HepG2 (cell line): ENCODE data around the gene NPB. TPM values are rescaled to one million over a fixed set of nuclear protein-coding genes. Genes with fewer than 3 reads are reported as not detected.

Source experiments
- BRD4 ChIP-seq: sonication (generic); formaldehyde crosslinking; IDR thresholded peaks from 2 replicates; pipeline ENCODE4 v1.4.0; 2020; ENCODE audit warnings: missing genetic modification reagents
- CERS6 ChIP-seq: sonication (generic); formaldehyde crosslinking; IDR thresholded peaks from 2 replicates; pipeline ENCODE4 v1.5.0; 2020; ENCODE audit warnings: missing genetic modification reagents
- KLF12 ChIP-seq: sonication (generic); formaldehyde crosslinking; IDR thresholded peaks from 2 replicates; pipeline ENCODE4 v1.4.0; 2020; ENCODE audit warnings: missing genetic modification reagents, borderline replicate concordance
- NFATC3 ChIP-seq: sonication (generic); formaldehyde crosslinking; IDR thresholded peaks from 2 replicates; pipeline ENCODE4 v1.5.1; 2020; ENCODE audit warnings: mild to moderate bottlenecking, missing genetic modification reagents
- PHF20 ChIP-seq: sonication (generic); formaldehyde crosslinking; IDR thresholded peaks from 2 replicates; pipeline ENCODE4 v1.5.0; 2020; ENCODE audit warnings: mild to moderate bottlenecking, missing genetic modification reagents
- PITX1 ChIP-seq: sonication (generic); formaldehyde crosslinking; IDR thresholded peaks from 2 replicates; pipeline ENCODE4 v1.5.1; 2020; ENCODE audit warnings: mild to moderate bottlenecking, missing genetic modification reagents
- RAD21 ChIP-seq: fragments of 450-650 bp; formaldehyde crosslinking; IDR thresholded peaks from 2 replicates; pipeline ENCODE4 v1.5.0; 2020; ENCODE audit warnings: mild to moderate bottlenecking
- SKI ChIP-seq: fragments of 450-650 bp; IDR thresholded peaks from one replicate; pipeline ENCODE4 v1.6.1; 2018; ENCODE audit warnings: mild to moderate bottlenecking; ENCODE audit not compliant: partially characterized antibody
- TAF1 ChIP-seq: sonication (generic); formaldehyde crosslinking; IDR thresholded peaks from 2 replicates; pipeline ENCODE4 v1.4.0; 2020; ENCODE audit warnings: missing genetic modification reagents
- UBTF ChIP-seq: sonication (generic); formaldehyde crosslinking; IDR thresholded peaks from 2 replicates; pipeline ENCODE4 v1.4.0; 2020; ENCODE audit warnings: mild to moderate bottlenecking, missing genetic modification reagents
- ZBTB20 ChIP-seq: sonication (generic); formaldehyde crosslinking; IDR thresholded peaks from 2 replicates; pipeline ENCODE4 v1.8.1; 2023; ENCODE audit warnings: missing genetic modification reagents, low read depth, mild to moderate bottlenecking, borderline replicate concordance
- ZBTB3 ChIP-seq: sonication (generic); formaldehyde crosslinking; IDR thresholded peaks from 2 replicates; pipeline ENCODE4 v1.4.0; 2020; ENCODE audit warnings: low read depth, mild to moderate bottlenecking, moderate library complexity, missing genetic modification reagents, borderline replicate concordance
- ZFYVE20 ChIP-seq: sonication (generic); formaldehyde crosslinking; IDR thresholded peaks from 2 replicates; pipeline ENCODE4 v1.8.0; 2023; ENCODE audit warnings: low read depth, mild to moderate bottlenecking, moderate library complexity, missing genetic modification reagents, borderline replicate concordance
- ZNF281 ChIP-seq: sonication (generic); formaldehyde crosslinking; IDR thresholded peaks from 2 replicates; pipeline ENCODE4 v1.4.0; 2020; ENCODE audit warnings: missing genetic modification reagents, borderline replicate concordance
- ZNF329 ChIP-seq: sonication (generic); formaldehyde crosslinking; IDR thresholded peaks from 2 replicates; pipeline ENCODE4 v1.9.0; 2021; ENCODE audit warnings: low read depth, mild to moderate bottlenecking, missing genetic modification reagents
- ZNF546 ChIP-seq: sonication (generic); formaldehyde crosslinking; conservative IDR thresholded peaks from 2 replicates; pipeline ENCODE4 v1.8.1; 2023; ENCODE audit warnings: mild to moderate bottlenecking, missing genetic modification reagents
- ZNF672 ChIP-seq: sonication (generic); formaldehyde crosslinking; IDR thresholded peaks from 2 replicates; pipeline ENCODE4 v1.8.1; 2022; ENCODE audit warnings: missing genetic modification reagents
- ZNF775 ChIP-seq: sonication (generic); formaldehyde crosslinking; IDR thresholded peaks from 2 replicates; pipeline ENCODE4 v1.4.0; 2020; ENCODE audit warnings: missing genetic modification reagents, mild to moderate bottlenecking, moderate library complexity, borderline replicate concordance
- ZSCAN5A ChIP-seq: sonication (generic); formaldehyde crosslinking; IDR thresholded peaks from 2 replicates; pipeline ENCODE4 v1.8.0; 2022; ENCODE audit warnings: mild to moderate bottlenecking, missing genetic modification reagents, borderline replicate concordance
- polyA plus RNA-seq, 8 experiments: library from polyadenylated mRNA; depleted of rRNA in 3 of 8; stranded (reverse) in 7 of 8; unstranded in 1 of 8; fragments of >200 nt; fragmentation: Illumina TruSeq in 4 of 8; extraction: Trizol in 4 of 8; gene quantifications; 2 replicates each; pipeline versions ENCODE4 v1.2.1 to v1.2.3, GENCODE V29; 2011 to 2016; ENCODE audit warnings: low read depth in 4 of 8, missing spikeins in 1 of 8, mixed read lengths in 1 of 8; ENCODE audit not compliant: insufficient read depth in 1 of 8
- total RNA-seq, 5 experiments: library from RNA; depleted of rRNA; stranded (reverse); fragments of >200 nt; fragmentation: Illumina TruSeq; extraction: Trizol; gene quantifications; 2 replicates each; pipeline ENCODE4 v1.2.3, GENCODE V29; 2016; ENCODE audit warnings: low read depth in 1 of 5

Gene NPB
- total and polyA plus RNA-seq, 2 of the 13 experiments (the other 11 are each of a cell fraction or from before 2014, with no cell fraction given) = 0.11 to 0.93 TPM

- peak; percentile 68; the same call in 1 of the 2 replicates for TF ChIP-seq KLF12 (CRISPR knock-in tag)
- no peak for TF ChIP-seq PHF20 (CRISPR knock-in tag)
- peak; percentile 52; the same call in 1 of the 2 replicates for TF ChIP-seq ZNF672
- no peak for TF ChIP-seq ZNF546 (CRISPR knock-in tag)
- no peak for TF ChIP-seq CERS6 (CRISPR knock-in tag)
- TF ChIP-seq BRD4 (CRISPR knock-in tag) = no peak
- TF ChIP-seq PITX1 = 0 out of 2 replicates have a peak, but pooled peaks have one; percentile 14
- no peak for TF ChIP-seq ZNF329 (CRISPR knock-in tag)
- TF ChIP-seq ZBTB20 (CRISPR knock-in tag) = no peak
- no peak for TF ChIP-seq ZFYVE20 (CRISPR knock-in tag)
- no peak for TF ChIP-seq NFATC3 (CRISPR knock-in tag)
- no peak for TF ChIP-seq SKI
- TF ChIP-seq TAF1 (CRISPR knock-in tag) = no peak; the same call in 1 of the 2 replicates
- peak; percentile 36; the same call in 1 of the 2 replicates for TF ChIP-seq ZNF281 (CRISPR knock-in tag)
- TF ChIP-seq RAD21 (CRISPR knock-in tag) = peak; percentile 64; the same call in 1 of the 2 replicates
- TF ChIP-seq ZBTB3 (CRISPR knock-in tag) = no peak
- TF ChIP-seq ZSCAN5A (CRISPR knock-in tag) = peak; percentile 87
- no peak for TF ChIP-seq ZNF775 (CRISPR knock-in tag)
- peak; percentile 69 for TF ChIP-seq UBTF (CRISPR knock-in tag)
These were observed 32.6 kb upstream of the NPB start (continued) for GRCh38 chr17:81869221-81870130.
